ENCODE results near the gene MST1R.
A peak's percentile ranks its signal among the peaks of the same experiment; 100 is the strongest.

Gene MST1R

DNA sequence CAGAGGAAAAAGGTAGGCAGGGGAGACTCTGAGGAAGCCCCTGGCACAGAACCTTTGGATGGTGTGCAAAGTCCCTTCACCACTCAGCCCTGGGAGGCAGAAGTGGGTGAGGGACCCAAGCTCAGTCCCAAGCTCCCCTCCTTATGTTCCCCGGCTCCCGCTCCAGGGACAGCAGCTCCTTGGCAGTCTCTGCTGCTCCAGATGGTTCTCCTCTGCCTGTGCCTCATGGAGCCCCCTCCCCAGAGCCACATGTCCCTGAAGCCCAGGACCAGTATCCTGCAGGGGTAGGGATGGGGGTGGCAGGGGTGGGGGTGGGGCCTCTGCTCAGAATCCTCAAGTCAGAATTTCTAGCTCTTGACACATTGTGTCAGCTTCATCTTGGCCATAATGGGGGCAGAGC is 26.0 kb downstream of the MST1R start:
- no peak for DNase-seq (ENCODE audit: low read depth)

DNA sequence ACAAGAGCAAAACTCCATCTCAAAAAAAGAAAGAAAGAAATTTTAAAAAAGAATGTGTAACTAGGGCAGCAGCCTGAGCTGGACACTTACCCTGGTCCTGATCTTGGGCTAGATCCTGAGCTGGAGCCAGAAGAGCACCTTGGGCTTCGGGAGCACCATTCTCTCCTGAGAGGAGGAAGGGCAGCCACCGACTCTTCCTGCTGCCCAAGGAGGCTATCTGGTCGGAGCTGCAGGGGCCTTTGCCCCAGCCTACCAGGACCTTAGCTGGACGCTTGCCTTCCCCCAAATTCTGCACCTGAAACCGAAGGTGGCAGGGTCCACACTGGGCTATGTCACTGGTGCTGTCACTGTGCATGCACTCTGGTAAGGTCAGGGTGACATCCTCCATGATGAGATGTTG is 27.1 kb downstream of the MST1R start:
- no peak for DNase-seq (ENCODE audit: low read depth)

DNA sequence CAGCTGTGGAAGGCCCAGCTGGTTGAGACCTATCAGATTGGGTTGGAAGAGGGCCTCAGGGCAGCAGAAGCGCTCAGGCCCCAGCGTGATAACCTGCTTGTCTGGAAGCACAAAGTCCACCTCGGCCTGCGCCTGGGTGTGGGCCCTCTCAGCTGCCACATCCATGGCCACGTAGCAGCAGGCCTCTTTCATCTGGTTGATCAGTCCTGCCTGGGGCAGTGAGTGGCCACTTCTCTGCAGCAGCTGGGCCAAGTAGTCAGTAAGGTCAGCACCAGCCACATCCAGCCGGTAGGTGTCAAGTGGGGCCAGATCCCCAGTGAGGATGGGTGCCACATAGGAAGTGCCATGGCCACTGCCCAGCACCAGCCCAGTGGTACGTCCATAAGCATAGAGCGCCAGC is 30.1 kb downstream of the MST1R start:
- no peak for DNase-seq (ENCODE audit: low read depth)

DNA sequence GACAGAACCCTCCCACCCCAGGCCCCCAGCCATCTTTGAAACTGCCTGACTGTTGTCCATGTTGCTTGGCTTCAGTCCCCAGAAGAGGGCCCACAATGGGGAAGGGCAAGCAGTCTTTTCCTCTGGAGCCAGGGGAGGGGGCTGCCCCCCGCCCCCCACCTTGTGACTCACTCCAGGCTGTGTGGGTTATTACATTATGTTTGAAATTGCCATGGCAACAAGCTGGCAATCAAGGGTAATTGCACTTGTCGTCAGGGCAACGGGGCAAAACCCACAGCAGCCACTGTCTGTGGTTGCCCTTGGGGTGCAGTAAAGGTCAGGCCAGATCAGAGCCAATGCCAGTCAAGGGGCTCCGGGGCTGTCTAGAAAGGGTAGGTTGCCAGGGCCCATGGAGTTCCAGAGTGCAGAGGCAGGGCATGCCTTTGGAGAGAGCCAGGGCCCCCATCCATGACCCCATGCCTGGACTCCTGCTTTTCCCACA is 30.8 kb downstream of the MST1R start:
- no peak for DNase-seq (ENCODE audit: low read depth)

DNA sequence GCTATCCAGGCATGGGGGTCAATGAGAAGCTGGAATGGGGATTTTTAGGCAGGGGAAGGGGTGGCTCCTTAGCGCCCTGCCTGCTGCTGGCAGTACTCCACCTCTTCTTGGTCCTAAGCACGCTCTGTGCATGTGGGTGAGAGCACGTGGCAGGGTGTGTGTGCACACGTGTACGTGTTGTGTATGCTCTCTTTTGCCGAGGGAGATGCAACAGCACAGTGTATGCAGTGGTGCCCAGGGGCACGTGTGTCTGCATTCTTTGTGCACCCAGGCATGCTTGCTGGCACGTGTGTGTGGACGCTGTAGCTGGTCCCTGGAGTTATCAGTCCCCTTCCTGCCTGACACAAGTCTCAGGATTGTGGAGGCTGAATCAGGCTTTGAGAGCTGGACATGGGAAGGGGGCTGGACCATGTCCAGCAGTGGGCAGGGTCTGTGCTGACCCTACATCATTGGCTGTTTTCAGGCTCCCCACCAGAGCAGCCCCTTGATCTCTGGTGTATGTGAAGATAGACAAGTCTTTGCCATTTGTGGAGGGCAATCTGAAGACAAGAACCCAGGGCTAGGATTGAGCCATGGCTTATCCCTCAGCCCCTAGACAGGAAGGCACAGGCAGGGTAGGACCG is 32.0 kb downstream of the MST1R start:
- peak; percentile 8 for DNase-seq (ENCODE audit: low read depth)

DNA sequence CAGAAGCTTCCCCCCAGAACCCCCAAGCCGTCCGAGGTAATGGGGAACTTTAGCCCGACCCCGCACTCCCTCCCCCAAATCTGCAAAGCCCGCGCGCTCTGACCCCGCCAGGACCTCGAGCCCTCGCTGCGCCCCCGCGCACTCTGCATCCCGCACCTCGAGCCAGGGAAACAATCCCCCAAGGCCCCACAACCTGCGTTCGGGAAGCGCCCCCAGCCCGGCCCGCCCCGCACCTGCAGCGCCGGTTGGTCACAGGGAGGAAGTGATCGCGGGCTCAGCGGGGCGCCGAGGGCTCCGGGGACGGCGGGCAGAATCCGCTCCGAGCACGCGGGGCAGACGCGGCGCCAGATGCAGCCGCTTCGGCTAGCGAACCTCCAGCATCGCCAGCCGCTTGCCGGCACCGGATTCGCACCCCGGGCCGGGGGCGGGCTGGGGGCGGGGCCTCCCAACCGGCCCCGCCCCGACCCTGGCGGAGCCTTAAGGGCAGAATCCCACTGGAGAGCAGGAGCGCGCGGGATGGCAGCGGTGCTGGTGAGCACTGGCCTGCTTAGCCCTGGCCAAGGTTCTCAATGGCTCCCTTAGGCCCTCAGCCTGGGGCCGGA is 34.0 kb downstream of the MST1R start, which contains the start of gene CAMKV:
Gene CAMKV (minus strand): TSS at position 382 of the 602 bp plus-strand sequence. CDS start 7,518 bp downstream, outside the sequence.
- no peak for DNase-seq (ENCODE audit: low read depth)

DNA sequence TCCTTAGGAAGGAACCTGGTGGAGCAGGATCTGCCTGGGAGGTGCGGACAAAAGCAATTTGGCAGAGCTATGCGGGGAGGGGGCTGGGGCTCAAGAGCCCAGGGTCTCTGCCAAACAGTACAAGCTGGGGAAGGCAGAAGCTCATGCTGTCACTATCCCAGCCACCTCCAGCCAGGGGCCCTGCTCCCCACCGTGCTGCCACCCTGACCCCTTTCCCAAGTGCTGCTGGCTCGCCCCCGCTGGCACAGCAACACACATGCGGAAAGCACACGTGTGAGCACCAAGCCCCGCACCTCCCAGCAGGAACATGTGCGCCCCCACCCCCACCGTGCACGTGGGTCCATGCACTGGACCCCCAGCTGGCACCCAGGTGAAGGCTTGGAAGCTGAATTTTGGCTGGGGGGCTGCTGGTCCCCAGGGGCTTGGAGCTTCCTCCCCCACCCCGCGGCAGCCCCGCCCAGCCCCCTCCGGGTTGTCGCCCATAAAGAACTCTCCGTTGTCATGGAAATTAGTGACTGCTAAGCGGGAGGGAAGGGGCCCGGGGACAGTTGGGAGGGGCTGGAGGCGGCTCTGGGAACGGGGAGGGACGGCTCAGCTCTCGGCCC is 34.7 kb downstream of the MST1R start:
- DNase-seq (ENCODE audit: low read depth), result no peak

DNA sequence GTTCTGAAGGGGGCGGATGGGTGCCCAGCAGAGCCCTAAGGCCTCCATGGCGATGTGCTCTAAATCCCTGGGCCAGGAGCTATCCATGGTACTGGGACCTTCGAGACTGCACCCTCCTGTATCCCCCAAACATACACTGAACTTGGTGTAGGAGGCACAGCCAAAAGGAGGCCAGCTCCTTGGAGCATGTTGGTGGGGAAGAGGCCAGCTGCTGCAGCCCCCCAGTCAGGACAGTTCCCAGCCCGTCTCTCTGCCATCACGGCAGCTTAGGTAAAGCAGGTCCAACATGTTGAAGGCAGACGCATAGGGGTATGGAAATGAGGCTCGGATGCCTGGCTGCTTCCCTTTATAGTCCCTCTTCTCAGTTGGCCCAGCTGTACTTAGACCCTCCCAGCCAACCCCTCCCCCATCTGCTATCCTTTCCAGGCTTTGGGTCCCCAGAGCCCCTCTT is 35.8 kb downstream of the MST1R start:
- peak; percentile 62 for DNase-seq (ENCODE audit: low read depth)

DNA sequence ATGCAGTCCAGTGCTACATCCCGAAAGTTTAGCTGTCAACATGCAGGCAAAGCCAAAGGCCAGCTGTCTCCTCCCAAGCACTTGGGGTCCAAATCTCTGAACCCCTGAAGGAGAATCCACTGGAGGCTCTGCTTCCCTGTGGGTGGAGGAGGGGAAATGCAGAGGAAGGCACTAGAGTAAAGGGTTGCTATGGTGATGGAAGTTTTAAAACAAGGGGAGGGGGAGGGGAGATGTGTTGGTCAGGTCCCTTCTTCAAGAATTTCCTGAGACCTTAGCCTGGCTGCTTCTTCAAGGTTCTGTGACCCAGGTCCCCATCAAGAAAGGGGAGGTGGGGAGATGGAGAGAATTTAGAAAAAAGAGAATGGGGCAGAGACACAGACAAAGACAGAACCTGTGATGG is 36.3 kb downstream of the MST1R start:
- DNase-seq (ENCODE audit: low read depth), result no peak

DNA sequence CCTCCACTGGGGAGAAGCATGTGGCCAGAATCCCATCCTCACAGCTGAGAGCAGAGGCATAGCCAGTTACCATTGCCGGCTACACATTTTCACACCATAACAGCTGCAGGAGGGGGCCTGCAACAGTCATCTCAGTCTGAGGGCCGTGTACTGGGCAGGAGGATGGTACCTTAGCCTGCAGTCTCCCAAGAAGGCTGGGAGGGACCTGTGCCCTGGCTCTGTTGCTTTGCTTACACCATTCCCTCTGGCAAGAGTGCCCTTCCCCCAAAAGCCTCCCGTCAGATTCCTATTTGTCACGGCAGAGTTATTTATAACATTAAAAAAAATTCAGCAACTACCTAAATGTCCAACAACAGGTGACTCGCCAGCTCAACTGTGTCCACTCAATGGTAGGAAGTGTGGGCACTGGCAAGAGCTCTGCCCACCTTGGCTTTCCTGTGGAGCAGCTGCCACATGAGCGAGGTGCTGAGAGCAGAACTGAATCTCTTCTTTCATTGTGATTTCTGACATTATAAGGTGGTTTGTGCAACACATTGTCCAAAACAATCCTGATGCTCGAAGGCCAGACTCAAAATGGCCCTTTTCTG is 38.4 kb downstream of the MST1R start:
- DNase-seq (ENCODE audit: low read depth), result no peak

DNA sequence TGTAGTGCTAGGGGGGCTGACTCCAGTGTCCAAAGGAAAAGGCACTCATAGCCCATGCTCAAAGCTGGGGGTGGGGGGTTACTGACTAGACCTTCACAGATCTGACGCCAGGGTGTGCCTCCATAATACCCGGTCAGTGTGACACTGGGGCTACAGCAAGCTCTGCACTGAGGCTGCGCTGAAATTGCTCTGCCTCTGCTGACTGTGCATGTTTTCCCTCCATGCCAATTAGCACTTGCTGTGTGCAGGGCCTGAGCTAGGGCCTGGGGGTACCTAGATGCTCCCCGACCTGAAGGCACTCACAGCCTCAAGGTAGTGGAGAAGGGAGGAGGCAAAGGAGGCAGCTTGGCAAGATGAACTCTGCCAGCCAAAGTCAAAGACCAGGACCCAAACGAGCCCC is 39.2 kb downstream of the MST1R start:
- DNase-seq (ENCODE audit: low read depth), result no peak

DNA sequence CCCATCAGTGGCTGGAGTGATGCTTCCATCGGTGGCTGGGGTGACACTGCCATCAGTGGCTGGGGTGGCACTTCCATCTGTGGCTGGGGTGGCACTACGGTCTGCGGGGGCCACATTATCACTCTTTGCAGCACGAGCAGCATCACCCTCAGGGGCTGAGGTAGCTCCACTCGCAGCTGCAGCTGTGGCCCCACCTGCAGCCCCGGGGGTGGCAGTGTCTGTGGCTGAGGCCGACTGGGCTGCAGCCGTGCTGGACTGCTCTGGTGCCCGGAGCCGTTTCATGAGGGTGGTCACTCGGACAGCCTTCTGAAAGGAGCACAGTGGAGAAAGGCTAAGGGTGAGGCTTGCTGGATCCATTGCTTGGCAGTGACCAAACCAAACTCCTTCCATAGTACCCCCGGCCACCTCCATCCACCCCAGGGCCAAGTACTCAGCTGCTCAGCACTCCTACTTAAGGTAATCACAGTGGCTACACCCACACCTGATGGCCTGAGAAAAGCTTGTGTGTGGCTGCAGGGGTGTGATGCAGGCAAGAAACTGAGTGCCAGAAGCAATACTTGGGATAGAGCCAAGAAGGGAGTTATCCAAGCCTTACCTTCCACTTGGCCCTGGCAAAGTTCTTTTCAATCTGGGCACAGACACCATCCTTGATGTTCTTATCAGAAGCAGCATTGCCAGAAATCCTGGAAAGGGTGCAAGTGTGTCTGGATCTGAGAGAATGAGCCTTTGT is 43.9 kb downstream of the MST1R start:
- no peak for DNase-seq (ENCODE audit: low read depth)

DNA sequence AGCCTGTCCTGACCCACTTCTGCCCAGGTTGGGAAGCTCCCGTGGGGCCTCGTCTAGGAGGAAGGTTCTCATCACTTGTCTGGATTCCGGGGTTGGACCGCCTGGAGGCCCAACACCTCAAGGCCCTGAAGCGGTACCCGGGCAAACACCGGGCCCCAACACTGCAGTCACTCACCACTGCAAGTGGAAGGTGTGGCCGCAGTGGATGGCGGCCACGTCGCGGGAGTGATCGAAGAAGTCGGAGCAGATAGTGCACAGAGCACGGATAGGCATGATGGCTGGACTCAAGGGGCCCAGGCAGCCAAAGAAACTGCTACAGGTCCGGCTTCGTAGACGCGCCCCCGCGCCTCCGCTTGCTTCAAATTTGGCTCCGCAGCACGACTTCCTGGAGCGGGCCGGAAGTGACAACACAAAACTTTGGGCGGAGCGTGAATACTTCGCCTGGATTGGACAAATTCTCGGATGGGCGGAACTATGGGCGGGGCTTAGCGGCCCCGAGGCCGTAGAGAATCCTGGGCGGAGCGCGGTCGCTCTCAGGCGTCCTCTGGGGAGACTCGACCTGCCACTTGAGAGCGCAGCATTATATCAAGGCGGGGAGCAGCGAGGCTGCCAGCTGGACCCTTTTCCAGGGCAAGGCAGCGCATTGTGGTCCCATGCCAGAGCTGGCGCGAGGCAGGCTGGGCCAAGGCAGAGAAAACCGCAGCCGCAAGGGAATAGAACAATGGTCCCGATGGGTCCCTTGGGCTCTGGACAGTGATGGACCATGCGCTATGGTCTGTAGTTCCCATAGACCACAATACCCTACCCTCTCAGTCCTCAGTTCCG is 47.3 kb downstream of the MST1R start, which contains the start of gene TRAIP:
Gene TRAIP (minus strand): TSS at position 384 of the 825 bp plus-strand sequence. CDS start 111 bp downstream, at position 273.
- DNase-seq (ENCODE audit: low read depth), result peak; percentile 94

DNA sequence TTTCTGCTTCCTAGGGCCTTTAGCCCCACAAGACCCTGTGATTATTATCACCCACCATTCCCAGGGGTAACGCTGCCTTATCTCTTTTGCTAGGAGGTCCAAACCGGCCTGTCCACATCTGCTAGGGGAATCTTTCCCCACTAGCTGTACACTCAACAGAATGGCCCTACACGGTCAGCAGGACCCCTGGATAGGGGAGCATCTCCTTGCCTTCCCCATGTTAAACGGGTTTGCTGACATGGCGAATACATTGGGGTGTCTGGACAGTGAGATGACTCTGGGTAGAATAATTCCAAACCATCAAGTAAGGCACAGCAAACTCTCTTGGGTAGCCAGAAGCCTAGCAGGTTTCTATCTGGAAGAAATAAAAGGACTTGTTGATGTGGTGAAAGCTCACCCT is 48.0 kb downstream of the MST1R start:
- no peak for DNase-seq (ENCODE audit: low read depth)

DNA sequence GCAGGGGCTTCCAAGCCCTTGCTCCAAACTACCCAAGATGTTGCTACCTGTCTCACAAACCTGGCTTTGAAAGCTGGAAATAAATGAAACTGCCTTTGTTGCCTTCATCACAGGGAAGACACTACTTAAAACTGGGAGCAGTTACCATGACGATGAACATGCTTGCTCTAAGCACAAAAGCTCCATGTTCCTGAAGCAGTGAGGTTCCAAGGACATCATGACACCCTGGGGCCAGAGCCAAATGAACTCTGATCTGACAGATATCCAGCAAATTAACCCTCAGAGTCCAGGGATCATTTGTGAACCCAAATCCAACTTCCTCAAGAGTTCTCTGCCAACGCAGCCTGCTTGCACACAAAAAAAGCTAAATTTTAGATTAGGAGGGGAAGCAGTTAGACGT is 58.0 kb downstream of the MST1R start:
- no peak for DNase-seq (ENCODE audit: low read depth)

DNA sequence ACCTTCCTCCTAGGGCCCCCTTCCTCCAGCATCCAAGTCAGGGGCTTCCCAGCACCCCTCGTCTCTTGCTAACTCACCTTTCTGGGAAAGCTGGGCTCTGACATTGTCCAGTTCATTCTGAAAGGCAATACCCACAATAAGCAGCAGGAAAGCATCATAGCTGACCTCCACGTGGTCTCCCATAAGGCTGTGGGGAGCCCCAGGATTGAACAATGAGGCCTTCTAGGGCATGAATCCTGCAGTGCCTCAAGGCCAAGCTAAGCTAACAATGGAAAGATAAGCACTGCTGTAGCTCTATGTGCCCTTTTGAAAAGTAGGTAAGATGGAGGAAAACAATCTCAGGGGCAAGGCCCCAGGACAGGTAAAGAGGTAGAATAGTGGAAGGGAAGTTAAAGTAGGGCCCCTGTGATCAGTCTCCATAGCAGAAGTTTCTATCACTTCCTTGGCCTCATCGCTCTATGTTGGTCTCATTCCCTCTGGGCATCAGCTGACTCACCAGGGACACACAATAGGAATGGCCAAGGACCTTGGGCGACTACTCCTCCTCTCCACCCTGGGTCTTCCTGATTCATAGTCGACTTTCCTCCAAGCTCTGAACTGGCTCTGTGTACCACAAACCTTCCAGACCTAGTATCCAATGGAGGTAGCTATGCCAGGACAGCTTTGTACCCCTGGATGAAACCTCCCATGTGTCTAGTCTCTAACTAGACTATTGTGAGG is 59.0 kb downstream of the MST1R start:
- peak; percentile 10 for DNase-seq (ENCODE audit: low read depth)

DNA sequence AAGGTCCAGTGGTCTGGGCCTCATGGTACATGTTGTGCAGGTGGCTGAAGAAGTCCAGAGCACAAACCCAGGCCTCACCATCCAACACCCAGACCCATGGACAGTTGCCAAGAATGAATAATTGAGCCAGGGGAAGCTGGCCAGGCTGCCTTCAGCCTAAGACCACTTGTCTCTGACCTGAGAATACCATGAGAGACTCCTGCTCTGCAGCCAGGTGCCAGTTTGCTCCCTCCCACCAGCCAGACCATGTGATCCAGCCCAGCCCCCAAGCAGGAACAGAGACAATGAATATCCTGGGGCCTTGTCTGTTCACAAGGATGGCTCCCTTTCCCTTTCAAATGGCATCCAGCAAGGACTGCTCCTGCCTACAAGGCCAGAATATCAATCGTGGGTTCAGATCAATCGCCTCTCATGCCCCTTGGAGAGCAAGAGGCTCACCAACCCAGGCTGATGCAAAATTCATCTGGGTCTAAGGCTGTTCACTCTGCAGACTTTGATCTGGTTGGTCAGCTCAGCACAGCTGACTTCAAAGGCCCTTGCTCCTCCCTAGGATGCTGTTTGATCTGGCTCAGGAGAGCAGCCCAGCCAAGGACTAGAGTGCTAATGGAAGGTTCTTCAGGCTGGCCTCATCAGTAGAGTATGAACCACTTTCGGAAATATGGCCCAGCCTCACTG is 60.7 kb downstream of the MST1R start:
- DNase-seq (ENCODE audit: low read depth), result no peak

DNA sequence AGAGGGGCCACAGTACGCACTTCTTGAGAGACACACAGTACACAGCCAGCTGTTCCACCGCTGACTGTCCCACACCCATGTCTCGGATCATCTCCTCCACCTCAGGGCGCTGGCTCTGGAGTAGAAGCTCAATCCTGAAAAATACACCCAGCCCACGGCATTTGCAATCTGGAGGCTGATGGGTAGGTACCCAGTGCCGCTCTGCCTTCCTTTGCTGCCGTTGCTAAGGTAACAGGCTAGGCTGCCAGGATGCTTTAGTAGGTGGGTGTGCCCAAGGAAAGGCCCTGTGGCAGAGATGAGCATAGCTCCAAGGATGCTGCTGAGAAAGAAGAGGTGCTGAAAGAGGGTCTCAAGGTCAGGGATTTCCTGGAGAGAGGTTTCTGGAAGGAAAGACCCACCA is 61.9 kb downstream of the MST1R start:
- DNase-seq (ENCODE audit: low read depth), result no peak

DNA sequence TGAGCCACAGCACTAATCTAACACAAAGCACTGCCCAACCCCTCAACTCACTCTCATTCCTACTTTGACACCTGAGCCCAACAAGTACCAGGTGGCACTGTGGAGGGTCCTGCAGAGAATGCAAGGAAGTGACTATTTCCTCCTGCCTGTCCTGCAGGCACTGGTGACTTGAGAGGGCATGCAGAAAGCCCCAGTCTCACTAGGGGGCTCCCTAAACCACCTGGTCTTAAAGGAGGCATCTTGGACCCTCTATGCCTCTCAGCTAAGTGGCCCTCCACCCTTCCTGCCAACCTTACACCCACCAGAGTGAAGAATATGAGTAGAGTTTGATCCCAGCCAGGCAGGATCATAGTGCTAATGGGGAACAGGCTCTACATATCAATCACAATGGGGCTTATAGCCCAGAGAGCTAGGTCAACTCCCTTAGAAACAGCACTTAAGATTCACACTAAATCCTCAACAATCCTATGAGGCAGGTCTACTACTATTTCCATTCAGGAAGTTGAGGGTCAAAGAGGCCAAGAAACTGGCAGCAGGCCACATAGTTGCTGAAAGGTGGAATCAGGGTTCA is 62.5 kb downstream of the MST1R start:
- DNase-seq (ENCODE audit: low read depth), result peak; percentile 20

DNA sequence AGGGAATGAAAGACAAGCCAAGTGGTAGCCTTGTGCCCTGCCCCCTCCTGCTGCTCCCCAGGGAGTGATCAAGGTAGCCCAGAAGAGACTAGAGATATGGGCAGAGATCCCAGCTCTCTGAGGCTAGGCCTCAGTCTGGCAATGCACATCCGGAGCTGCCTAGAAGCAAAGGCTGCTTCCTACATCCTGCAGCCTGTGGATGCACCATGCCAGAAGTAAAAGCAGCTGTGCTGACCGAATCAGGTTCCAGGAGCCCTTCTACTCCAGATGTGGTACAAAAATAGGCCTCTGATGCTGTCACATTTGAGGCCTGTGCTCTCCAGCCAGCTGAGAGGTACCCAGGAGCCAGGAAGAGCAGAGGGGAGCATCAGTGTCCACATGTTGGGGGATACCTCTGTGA is 63.3 kb downstream of the MST1R start:
- DNase-seq (ENCODE audit: low read depth), result no peak
